Cardiac muscle cell (in vitro differentiated cells and primary cell): ENCODE data around the gene ARHGAP23. TPM values are rescaled to one million over a fixed set of nuclear protein-coding genes. Genes with fewer than 3 reads are reported as not detected.

ENCODE experiments used
- DNase-seq, 2 donors: peaks; one replicate each; pipeline versions ENCODE4 v3.0.0 to v3.0.0-alpha.2; 2010 to 2017; ENCODE audit warnings: low read depth in 1 of 2, low spot score in 1 of 2
- H3K27ac ChIP-seq: fragments of 200-600 bp; sonication (generic); 2 replicates; pipeline ENCODE4 v1.5.1; 2016
- H3K27me3 ChIP-seq: fragments of 200-600 bp; sonication (generic); 2 replicates; pipeline ENCODE4 v1.6.0; 2016; ENCODE audit warnings: control low read depth
- H3K36me3 ChIP-seq: fragments of 200-600 bp; sonication (generic); 2 replicates; pipeline ENCODE4 v1.5.1; 2016; ENCODE audit warnings: control low read depth
- H3K4me1 ChIP-seq: fragments of 200-600 bp; sonication (generic); 2 replicates; pipeline ENCODE4 v1.8.1; 2017; ENCODE audit warnings: low read depth, mild to moderate bottlenecking, mixed run types
- H3K4me3 ChIP-seq: fragments of 200-600 bp; sonication (generic); 2 replicates; pipeline ENCODE4 v1.5.1; 2016; ENCODE audit warnings: mild to moderate bottlenecking
- H3K9me3 ChIP-seq: fragments of 200-600 bp; sonication (generic); 2 replicates; pipeline ENCODE4 v1.5.1; 2017; ENCODE audit warnings: low read depth, mild to moderate bottlenecking, control low read depth
- CTCF ChIP-seq: IDR thresholded peaks from 2 replicates; pipeline ENCODE4 v1.5.1; 2012; ENCODE audit warnings: low read depth, mild to moderate bottlenecking, low read length
- polyA plus RNA-seq: library from polyadenylated mRNA; unstranded; fragments of >200 nt; fragmentation: Nextera tagmentation; extraction: Ambion mirVana; gene quantifications from 2 replicates; pipeline ENCODE4 v1.2.1, GENCODE V29; 2016
- total RNA-seq: library from RNA; depleted of rRNA; stranded (reverse); fragments of >200 nt; gene quantifications from 2 replicates; pipeline ENCODE4 v1.2.3, GENCODE V29; 2016

The ARHGAP23 gene
- total RNA-seq = 9.0 and 13.2 TPM in 2 replicates
- 6.8 and 7.6 TPM in 2 replicates for polyA plus RNA-seq

GRCh38 chr17:38428112-38428642, at the start of gene ARHGAP23:
ARHGAP23 (plus strand) TSS chr17:38428464; CDS start chr17:38428486, 22 bp downstream.
- TF ChIP-seq CTCF = no peak
- DNase-seq = peak; percentile 73 to 79
- Histone ChIP-seq H3K4me3 (peak within 1 kb of the TSS; percentile 43), H3K27me3 (no peaks in the 10 kb centered on the region), H3K9me3 (no peaks in the 10 kb centered on the region), H3K36me3 (no peaks in the 10 kb centered on the region), H3K27ac (peak within 1 kb of the TSS; percentile 34), H3K4me1 (peaks cover 11% of the 10 kb centered on the region)

- no peak overlapping the region for H3K4me3 ChIP-seq
- no peaks in the 10 kb centered on the region for H3K27me3 ChIP-seq
- no peak overlapping the region for H3K27ac ChIP-seq
- H3K4me1 ChIP-seq = no peaks in the 10 kb centered on the region
- no peaks in the 10 kb centered on the region for H3K9me3 ChIP-seq
- no peak for TF ChIP-seq CTCF
- no peak for DNase-seq
- peaks cover 34% of the 10 kb centered on the region for H3K36me3 ChIP-seq
Observed at GRCh38 chr17:38379448-38379847, 48.8 kb upstream of the ARHGAP23 start.

GRCh38 chr17:38395090-38395489, 33.2 kb upstream of the ARHGAP23 start:
- Histone ChIP-seq H3K4me1 (no peaks in the 10 kb centered on the region), H3K4me3 (no peak overlapping the region), H3K9me3 (no peaks in the 10 kb centered on the region), H3K36me3 (peaks cover 30% of the 10 kb centered on the region), H3K27me3 (no peaks in the 10 kb centered on the region), H3K27ac (no peak overlapping the region)
- TF ChIP-seq CTCF = no peak
- DNase-seq = no peak

GRCh38 chr17:38397227-38397626, 31.0 kb upstream of the ARHGAP23 start:
- H3K27me3 ChIP-seq = no peaks in the 10 kb centered on the region
- no peaks in the 10 kb centered on the region for H3K9me3 ChIP-seq
- no peaks in the 10 kb centered on the region for H3K4me1 ChIP-seq
- no peak for DNase-seq
- H3K4me3 ChIP-seq = no peak overlapping the region
- H3K36me3 ChIP-seq = peaks cover 34% of the 10 kb centered on the region
- H3K27ac ChIP-seq = no peak overlapping the region
- TF ChIP-seq CTCF = no peak

GRCh38 chr17:38400286-38400685, 28.0 kb upstream of the ARHGAP23 start:
- Histone ChIP-seq H3K4me3 (no peak overlapping the region), H3K36me3 (peaks cover 32% of the 10 kb centered on the region), H3K27ac (no peak overlapping the region), H3K9me3 (no peaks in the 10 kb centered on the region), H3K27me3 (no peaks in the 10 kb centered on the region), H3K4me1 (peaks cover 3% of the 10 kb centered on the region)
- no peak for DNase-seq
- no peak for TF ChIP-seq CTCF
